ENCODE data around the gene SYNDIG1.

The SYNDIG1 gene

DNA sequence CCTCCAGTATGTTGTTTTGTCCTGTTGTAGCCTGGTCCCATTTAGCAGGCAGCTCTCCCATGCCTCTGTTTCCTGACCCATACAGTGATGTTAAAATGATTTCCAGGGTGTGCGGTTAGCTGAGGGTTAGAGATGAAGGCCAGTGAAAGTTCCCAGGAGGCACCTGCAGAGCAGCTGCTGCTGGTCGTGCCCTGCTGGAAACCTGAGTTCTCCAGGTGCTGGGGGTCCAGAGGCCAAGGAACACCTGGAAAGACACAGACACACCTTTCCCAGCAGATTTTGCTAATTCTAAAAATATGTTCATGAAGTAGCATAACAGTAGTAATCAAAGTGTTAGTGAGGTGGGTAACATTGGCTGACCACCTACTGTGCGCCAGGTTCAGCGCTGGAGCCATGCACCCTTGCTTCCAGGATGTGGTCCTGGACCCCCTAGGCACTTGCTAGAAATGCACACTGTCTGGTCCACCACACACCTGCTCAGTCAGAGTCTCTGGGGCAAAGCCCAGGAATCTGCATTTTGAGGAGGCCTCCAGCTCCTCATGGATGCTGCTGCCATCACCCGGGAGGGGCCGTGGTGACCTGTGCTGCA lies 118.7 kb downstream of the SYNDIG1 start:
- no peak for DNase-seq

DNA sequence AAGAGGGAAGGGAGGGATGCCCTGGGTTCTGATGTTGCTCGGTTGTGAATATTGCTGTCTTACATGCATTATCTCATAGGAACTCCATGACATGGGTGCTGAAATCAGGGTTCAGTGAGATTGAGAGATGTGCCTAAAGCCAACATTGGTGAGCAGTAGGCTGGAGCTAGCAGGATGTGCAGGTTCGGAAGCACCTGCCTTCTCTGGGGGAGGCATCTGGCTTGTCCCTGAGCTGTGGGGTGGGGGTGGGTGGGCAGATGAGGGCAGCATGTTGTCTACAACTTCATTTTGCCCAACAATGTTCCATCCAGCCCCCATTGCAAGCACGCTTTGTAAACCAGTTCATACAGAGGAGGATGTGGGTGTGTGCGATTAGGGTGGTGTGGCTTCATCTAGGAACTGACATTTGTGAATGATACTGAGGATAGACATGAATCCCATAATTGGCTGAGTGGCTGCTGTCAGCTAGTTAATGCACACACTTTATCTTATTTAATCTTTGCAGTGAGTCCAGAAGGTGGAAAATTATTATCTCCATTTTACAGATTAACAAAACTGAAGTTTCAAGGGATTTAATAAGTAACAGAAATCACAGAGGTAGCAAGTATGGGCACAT lies 119.4 kb downstream of the SYNDIG1 start:
- DNase-seq: no peak

DNA sequence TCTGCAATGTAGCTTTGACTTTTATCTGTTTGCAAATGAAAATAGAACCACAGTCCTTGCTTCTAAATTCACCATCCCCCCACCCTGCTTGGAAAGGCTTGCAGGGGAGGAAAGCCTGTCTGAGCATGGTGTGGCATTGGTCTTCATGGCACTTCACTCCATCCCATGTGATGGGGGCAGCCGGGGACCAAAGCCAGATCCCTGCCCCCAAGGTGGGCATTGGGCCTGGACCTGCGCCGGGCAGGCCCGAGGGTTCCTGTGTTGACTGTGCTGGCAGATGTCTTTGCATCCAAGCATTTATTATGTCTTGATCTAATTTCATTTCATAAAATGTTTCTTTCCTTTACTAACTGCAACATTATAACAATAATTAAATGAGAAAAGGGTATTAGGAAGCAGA lies 120.0 kb downstream of the SYNDIG1 start:
- no peak for DNase-seq

DNA sequence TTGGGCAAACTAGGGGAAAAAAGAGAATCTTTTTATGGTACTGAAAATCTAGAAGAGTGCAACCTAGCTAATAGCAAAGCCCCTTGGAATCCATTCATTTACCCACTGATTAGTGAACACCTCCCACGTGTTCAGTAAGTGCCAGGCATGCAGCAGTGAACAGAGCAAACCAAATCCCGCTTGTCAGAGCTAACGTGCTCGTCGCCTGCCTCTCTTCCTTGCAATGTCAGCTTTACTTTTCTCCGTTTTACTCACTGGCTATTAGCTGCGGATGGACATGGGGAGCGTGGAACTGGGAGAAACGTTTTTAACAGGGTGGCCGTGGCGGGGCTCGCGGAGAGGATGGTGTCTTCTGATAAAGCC lies 120.4 kb downstream of the SYNDIG1 start:
- DNase-seq: no peak

DNA sequence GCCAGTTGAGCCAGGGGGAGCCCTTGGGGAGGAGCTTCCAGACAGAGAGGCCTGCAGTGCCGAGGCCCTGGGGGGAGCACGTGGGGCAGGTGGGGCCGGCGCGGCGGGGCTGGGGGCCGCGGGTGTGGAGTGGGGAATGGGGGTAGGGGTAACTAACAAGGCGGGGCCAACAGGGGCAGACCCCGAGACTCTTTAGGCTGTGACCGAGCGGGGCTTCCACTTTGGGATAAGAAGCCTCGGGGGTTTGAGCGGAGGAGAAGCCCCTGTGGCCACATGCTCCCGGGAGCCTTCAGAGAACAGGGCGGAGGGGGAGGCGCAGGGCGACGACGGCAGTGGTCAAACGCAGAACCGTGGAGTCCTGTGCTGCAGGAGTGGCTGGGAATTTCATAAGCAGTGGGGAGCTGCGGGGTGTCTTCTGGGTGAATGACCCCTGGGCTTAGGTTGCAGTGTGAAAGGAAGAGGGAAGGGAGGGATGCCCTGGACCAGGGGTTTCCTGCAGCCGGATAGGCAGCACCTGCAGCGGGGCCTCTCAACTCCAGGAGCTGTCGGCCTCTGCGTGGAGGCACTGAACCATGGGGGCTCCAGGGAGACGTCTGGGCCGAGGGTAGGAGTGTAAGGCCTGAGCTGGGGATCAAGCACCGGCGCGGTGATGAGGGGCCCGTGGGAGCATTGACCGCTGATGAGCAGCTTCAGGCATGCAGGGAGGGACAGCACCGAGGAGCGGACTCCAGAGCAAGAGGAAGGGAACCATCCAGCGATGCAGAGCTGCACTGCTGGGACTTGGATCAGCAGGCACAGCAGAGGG lies 121.0 kb downstream of the SYNDIG1 start:
- no peak for DNase-seq

DNA sequence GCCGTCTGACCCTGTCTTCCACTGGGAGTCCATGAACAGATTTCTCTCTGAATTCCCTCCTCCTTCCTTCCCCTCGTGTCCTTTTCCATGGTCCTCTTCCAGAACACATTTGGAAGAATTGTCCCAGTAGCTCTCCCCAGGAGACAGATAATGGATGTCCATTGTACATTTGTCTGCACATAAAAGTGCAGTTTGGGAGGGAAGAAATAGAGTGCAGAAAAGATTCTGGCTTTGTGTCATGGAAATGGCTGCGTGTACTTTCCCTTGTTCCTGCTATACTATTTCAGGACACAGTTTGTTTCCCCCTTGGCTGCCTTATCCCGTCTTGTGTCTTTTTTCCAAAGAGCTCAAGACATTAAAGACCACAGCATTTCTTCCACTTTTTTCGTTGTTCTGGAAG lies 127.6 kb downstream of the SYNDIG1 start:
- DNase-seq: no peak

DNA sequence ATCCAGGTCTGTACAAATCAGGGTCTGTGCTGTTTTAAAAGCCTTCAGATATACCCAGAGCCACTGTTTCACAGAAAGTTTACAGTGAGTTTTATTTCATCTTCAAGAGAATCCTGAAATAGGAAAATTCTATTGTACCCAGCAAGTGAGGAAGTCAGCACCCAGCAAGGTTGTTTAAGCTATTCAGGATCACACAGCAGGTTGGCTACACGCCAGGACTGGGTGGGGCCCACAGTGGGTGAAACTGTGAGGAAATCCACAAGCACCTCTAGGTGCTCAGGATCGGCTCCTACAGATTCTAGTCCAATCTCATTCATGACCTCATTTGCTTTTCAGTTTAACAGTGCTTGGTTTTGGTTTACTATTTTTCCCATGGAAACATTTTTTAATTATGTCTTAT lies 128.9 kb downstream of the SYNDIG1 start:
- no peak for DNase-seq

DNA sequence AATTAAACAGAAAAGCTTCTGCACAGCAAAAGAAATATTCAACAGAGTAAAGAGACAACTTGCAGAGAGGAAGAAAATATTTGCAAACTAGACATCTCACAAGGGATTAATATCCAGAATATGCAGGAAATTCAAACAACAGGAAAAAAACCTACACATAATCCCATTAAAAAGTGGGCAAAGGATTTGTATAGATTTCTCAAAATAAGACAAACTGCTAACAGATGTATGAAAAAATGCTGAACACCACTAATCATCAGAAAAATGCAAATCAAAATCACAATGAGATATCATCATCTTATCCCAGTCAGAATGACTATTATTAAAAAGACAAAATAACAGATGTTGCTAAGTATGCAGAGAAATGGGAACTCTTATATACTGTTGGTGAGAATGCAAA lies 129.6 kb downstream of the SYNDIG1 start:
- DNase-seq: no peak

DNA sequence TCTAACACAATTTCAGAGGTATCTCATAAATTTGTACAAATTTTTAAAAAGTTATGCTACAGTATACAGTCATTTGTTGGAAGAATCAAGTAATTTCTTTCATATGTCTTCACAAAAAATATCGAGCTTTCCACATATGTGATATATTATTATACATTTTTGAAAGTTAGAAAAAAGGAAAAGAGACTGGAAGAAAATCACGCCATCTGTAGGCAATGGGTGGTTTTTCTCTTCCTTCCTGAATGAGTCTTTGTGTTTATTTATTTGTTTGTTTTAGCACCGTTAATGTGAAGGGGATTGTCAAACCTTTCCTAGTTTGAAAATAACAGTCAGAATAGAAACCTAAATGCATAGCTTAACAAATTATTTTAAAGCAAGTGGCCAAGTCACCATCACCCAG lies 130.6 kb downstream of the SYNDIG1 start:
- no peak for DNase-seq

DNA sequence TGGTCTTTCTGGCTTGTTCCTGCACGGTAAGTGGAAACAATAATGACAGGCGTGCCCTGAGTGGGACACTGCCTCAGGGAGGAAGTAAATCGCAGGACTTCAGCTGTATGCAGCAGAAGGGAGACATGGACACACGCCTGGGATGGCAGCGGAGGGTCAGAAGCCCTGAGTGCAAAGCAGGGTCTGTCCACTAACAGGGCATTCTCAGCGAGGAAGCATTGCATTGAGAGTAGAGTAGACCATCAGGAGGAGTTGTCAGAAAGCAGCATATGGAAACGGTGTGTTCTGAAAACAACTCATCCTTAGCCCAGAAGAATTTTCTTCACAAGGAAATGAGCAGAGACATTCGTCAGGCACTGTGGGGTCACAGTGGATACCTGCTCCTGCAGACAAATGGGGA lies 134.0 kb downstream of the SYNDIG1 start:
- DNase-seq: no peak

DNA sequence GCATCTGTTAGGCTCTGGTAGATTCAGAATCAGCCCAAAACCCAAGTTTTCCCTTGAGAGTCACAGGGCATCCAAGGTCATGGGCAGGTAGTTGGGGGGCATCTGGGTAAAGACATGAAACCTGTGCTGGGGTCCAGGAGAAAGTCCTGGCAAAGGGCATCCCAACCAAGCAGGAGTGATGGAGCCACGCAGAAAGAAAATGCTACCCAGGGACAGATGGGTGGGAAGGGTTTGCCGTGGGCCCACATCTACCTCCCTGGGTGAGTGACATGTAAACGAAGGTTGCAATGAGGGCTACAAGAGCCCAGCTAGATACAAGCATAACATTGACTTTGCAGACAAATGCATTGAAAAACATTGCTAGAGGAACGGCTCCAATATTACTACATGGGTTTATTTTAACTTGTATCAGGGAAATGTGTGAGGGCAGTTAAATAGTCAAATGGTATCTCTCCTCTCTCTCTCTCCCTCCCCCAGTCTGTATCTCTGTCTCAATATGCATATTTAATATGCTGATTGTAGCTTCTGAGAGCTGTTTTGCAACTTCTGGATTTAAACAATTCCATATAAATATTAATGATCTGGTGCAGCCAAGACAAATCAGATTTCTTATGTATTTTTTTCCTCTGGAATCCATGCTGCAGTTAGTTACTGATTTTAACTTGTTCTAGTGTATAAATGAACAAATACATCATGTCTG lies 135.7 kb downstream of the SYNDIG1 start:
- DNase-seq: no peak

DNA sequence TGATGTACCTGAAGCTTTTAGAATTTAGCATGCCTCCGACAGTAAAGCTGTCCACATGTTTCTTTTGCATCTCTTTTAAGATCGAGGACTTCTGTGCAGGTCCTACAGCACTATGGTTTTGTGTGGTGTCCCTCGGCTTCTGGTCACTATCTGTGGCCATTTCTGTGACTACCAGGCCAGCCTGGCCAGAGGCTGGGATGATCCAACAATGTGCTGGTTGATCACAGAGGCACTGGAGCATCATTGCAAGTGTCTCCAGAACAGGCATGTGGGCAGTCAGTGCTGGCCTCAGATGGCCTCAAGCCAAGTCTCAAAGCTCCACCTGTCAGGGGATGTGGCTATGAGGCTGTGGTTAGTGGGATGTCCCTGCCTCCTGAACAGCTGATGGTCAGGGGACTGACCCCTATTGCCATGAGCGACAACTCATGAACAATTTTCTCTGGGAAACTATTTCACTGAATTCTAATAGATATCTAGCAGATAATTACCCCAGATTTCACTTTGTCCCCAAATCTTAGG lies 136.6 kb downstream of the SYNDIG1 start:
- DNase-seq: no peak

DNA sequence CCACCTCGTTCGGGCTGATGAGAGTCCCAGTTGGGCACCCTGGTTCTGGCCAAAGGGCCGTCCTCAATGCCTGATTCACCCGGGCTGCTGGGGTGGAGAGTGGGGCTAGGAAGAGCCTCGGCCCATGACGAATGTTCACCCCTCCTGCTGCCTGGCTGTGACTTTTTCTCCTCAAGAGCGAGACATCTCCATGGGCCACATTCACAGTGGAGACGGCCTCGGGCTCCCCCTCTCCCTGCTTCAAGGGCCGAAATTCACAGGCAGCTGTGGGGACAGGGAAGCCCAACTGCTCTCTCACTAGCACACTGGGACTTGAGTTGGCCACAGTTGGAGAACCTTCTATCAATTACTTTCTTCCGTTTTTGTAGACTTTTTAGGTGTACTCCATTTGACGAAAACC lies 138.0 kb downstream of the SYNDIG1 start:
- no peak for DNase-seq

DNA sequence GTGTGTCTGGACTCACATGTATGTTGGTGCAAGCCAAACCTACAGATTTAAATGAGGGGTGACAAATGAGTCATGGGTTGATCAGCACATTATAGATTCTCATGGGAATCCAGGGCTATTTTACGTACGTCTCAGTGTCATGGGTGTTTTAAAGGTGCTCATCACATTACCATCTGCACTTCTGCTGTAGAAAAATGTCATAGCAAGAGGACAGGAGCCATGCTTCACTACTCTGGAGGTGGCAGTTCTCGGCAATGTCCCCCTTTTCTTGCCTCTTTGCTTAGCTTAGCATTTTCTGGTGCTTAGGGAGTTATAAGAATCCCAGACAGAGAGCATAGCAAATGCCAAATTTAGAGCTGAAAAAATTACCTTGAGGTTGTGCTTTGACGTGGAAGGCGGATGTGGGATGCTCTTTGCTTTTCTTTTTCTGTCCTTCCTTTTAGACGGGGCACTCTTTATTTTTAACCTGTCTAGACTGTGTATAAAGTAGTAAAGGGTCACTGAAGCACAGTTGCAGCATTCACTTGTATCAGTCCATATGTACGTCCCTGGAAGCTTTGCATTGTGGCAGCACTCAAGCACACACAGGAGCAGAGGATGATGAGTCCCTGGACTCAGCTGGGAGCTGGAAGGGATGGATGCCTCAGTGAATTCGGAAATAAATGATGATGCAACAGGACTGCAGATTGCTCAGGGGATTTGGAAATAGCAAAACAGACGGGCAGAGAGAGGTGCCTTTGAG lies 139.7 kb downstream of the SYNDIG1 start:
- no peak for DNase-seq

DNA sequence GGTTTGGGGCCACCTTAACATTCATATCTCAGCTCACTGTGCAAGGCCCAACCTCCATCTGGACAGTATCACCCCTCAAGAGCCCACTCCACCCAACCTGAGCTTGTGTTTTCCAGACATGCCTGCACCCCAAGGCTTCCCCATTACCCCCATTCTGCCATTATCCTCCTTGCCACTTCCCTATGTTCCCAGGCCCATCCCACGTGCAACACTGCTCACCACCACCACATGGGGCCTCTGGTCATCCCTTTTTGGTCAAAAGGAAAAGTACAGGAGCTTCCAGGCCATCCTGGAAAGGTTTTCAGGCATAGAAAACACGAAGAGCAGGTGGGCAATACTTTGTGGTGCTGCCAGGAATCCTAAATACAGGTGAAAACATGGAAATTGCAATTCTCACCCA lies 140.3 kb downstream of the SYNDIG1 start:
- no peak for DNase-seq

DNA sequence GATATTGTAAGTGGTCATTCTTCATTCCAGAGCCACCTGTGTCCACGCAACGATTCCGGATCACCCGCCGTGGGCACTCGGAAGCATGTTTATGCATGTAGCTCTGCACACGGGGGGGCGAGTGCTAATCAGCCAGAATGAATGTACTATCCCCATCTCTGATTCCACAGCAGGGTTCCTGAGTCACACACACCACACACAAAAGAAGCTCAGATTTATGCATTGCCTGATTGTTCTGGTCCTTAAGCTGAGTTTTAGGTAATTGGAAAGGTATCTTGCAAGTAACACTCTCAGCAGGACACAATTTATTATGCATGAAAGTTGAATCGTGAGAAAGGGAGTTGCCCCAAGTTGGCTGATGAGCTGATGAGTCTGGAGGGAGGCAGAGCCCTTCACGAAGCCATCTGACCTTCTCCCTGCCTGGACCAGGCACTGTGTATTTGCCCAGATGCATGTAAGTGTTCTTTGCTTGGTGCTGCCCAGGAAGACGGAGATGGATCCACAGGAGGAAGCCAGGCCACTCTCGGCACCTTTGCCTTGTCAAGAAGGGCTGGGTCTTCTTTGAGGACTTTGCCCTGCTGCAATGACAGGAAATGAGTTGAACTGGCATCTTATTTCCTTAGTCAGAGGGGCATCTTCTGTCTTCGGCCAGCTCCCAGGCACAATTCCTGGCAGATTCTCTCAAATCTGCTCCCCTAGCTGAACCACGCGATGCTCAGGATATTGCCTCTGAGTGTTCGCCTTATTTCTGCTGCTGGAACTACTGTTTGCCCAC lies 141.1 kb downstream of the SYNDIG1 start:
- DNase-seq: no peak

DNA sequence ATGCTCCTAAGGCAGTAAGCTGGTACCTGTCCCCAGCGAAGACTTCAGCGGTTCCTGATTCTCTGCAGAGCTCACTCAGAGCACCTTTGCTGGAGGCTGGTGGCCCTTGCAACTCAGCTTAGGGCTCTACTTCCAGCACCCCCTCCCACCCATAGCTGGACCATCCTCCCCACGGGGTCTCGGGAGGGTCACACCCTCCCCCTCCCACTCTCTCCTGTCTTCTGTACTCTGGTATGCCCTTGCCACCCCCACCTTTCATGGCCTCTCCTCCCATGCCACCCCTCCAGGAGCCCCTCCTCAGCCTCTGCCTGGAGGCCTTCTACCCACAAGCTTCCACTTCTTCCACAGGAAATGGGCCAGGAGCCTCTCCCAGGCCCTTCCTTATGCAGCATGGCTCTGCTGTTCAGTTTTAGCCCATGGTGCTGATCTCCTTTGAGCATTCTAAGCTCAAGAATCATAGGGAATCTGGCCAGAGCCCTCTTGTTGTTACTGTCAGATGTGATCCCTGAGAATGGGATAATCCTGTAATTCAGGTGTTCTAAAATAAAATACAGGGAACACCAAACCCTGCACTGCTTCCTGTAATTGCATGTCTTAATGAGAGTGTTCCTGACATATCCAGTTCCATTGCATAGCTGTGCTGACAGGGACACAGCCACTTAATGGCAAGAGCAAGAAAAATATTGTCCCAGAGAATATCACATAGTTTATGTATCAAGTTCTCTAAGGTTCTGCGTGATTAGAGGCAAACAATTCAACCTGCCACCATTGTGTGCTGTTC lies 142.1 kb downstream of the SYNDIG1 start:
- DNase-seq: no peak

DNA sequence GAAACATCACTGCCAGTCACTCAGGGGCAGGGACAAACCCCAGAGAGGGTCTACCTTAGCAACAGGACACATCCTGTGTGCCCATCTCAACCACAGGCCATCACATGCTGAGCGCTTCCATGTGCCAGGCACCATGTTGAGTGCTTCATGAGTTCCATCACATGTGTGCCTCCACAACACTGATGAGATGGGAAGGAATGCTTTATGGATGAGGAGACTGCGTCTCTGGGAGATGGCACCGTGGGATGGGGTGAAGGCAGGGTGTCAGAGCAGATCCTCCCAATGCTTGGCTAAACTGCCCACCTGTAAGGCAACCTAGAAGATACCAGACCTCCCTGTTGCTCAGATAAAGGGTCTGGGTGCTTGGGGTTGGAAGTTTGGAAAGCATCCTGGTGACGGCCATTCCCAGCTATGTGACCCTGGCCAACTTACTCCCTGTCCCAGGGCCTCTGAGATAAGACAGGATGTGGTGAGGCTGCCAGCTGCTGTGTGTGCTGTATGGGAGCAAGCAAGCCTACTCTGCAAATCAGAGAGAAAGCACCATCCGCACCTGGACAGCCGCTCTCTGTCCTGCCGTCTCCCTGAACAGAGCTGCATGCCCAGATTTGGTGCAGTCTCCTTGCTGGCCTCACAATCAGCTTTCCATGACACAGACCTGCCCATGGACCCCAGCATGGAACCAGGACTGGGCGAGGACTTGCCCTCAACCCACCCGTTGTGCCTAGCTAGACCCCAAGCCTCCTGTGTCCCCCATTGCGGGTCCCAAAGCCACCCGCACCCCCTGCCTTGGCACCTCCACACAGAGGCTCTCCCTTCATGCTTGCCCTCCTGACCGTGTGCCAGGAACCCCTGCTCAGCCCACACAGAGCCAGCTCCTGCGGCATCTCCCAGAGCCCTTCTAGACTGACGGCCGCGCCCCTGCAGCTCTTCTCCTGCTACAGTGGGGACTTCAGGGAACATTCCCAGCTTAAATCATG lies 143.7 kb downstream of the SYNDIG1 start:
- no peak for DNase-seq

DNA sequence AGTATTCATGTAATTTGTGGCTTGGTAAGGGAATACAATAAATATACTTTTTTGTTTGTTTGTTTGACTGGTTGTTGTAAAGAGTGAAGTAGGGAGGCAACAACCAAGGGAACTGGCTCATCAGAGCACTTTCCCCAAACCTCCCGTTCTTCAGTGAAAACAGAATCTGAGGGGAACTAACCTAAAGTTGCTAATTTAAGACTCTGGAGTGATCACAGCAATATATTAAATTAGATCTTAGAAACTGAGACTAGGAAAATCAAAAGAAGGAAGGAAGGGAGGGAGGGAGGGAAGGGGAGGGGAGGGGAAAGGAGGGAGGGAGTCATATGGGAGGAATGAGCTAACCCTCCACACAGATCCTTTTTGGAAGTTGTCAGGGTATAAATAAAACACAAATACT lies 144.9 kb downstream of the SYNDIG1 start:
- no peak for DNase-seq

DNA sequence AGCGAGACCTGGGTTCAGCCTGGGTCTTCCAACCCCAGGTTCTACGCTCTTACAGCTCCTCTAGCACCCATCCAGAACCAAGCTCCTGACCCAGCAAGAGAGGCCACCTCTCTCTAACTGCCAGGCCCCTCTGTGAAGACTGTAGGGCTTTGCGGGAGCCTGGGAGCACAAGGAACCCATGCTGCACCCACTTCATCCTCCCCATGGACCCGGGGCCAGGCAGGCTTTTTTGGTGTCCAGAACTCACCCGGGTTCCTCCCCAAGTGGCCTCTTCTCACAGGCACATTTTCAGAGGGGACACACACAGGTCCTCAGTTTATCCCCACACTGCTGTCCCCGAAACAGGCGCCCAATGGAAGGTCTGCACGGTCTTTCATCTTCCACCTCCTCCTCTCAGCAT lies 145.9 kb downstream of the SYNDIG1 start:
- DNase-seq: no peak

Measured in hematopoietic multipotent progenitor cell treated with erythropoietin and hydrocortisone succinate and interleukin-3 and kit ligand, for 8 days (in vitro differentiated cells).